HepG2 (cell line): ENCODE data around the gene DOLK. TPM values are rescaled to one million over a fixed set of nuclear protein-coding genes. Genes with fewer than 3 reads are reported as not detected.

Source experiments
- CC2D1A ChIP-seq: sonication (generic); formaldehyde crosslinking; IDR thresholded peaks from 2 replicates; pipeline ENCODE4 v1.8.1; 2023; ENCODE audit warnings: mild to moderate bottlenecking, missing genetic modification reagents
- FIP1L1 ChIP-seq: fragments of 200-400 bp; formaldehyde crosslinking; IDR thresholded peaks from 2 replicates; pipeline ENCODE4 v1.6.1; 2018; ENCODE audit warnings: low read depth, mild to moderate bottlenecking, low read length, moderate library complexity, borderline replicate concordance; ENCODE audit not compliant: insufficient read depth
- HMGXB3 ChIP-seq: sonication (generic); formaldehyde crosslinking; IDR thresholded peaks from 2 replicates; pipeline ENCODE4 v1.4.0; 2020; ENCODE audit warnings: missing genetic modification reagents, borderline replicate concordance
- LBX2 ChIP-seq: sonication (generic); formaldehyde crosslinking; IDR thresholded peaks from 2 replicates; pipeline ENCODE4 v1.5.0; 2020; ENCODE audit warnings: missing genetic modification reagents, mild to moderate bottlenecking, borderline replicate concordance
- MAFF ChIP-seq: IDR thresholded peaks from 2 replicates; pipeline ENCODE4 v1.6.1; 2011; ENCODE audit warnings: low read depth, low read length, improper control_type of control experiment
- MEIS1 ChIP-seq: sonication (generic); formaldehyde crosslinking; IDR thresholded peaks from 2 replicates; pipeline ENCODE4 v1.9.0; 2021; ENCODE audit warnings: mild to moderate bottlenecking, missing genetic modification reagents, moderate library complexity, borderline replicate concordance
- NPAS2 ChIP-seq: sonication (generic); formaldehyde crosslinking; IDR thresholded peaks from 2 replicates; pipeline ENCODE4 v1.8.0; 2022; ENCODE audit warnings: mild to moderate bottlenecking, missing genetic modification reagents, borderline replicate concordance
- PBX3 ChIP-seq: sonication (generic); formaldehyde crosslinking; IDR thresholded peaks from 2 replicates; pipeline ENCODE4 v1.8.1; 2023; ENCODE audit warnings: missing genetic modification reagents, inconsistent platforms, borderline replicate concordance
- POGZ ChIP-seq: sonication (generic); formaldehyde crosslinking; IDR thresholded peaks from 2 replicates; pipeline ENCODE4 v1.4.0; 2020; ENCODE audit warnings: mild to moderate bottlenecking, missing genetic modification reagents
- TBX2 ChIP-seq: sonication (generic); formaldehyde crosslinking; IDR thresholded peaks from 2 replicates; pipeline ENCODE4 v1.5.0; 2020; ENCODE audit warnings: missing genetic modification reagents, mild to moderate bottlenecking, borderline replicate concordance
- ZFY ChIP-seq: sonication (generic); formaldehyde crosslinking; IDR thresholded peaks from 2 replicates; pipeline ENCODE4 v1.4.0; 2020; ENCODE audit warnings: missing genetic modification reagents
- ZNF558 ChIP-seq: sonication (generic); formaldehyde crosslinking; IDR thresholded peaks from 2 replicates; pipeline ENCODE4 v1.9.0; 2022; ENCODE audit warnings: mild to moderate bottlenecking, missing genetic modification reagents, borderline replicate concordance
- ZNF704 ChIP-seq: sonication (generic); formaldehyde crosslinking; IDR thresholded peaks from 2 replicates; pipeline ENCODE4 v1.8.1; 2023; ENCODE audit warnings: mild to moderate bottlenecking, inconsistent platforms, moderate library complexity, missing genetic modification reagents, borderline replicate concordance
- ZUFSP ChIP-seq: sonication (generic); formaldehyde crosslinking; IDR thresholded peaks from 2 replicates; pipeline ENCODE4 v1.9.0; 2021; ENCODE audit warnings: missing genetic modification reagents, mild to moderate bottlenecking, borderline replicate concordance
- polyA plus RNA-seq, 8 experiments: library from polyadenylated mRNA; depleted of rRNA in 3 of 8; stranded (reverse) in 7 of 8; unstranded in 1 of 8; fragments of >200 nt; fragmentation: Illumina TruSeq in 4 of 8; extraction: Trizol in 4 of 8; gene quantifications; 2 replicates each; pipeline versions ENCODE4 v1.2.1 to v1.2.3, GENCODE V29; 2011 to 2016; ENCODE audit warnings: low read depth in 4 of 8, missing spikeins in 1 of 8, mixed read lengths in 1 of 8; ENCODE audit not compliant: insufficient read depth in 1 of 8
- total RNA-seq, 5 experiments: library from RNA; depleted of rRNA; stranded (reverse); fragments of >200 nt; fragmentation: Illumina TruSeq; extraction: Trizol; gene quantifications; 2 replicates each; pipeline ENCODE4 v1.2.3, GENCODE V29; 2016; ENCODE audit warnings: low read depth in 1 of 5
- TF ChIP-seq, protein P1 (sequence below): sonication (generic); formaldehyde crosslinking; IDR thresholded peaks from 2 replicates; pipeline ENCODE4 v1.4.0; 2020; ENCODE audit warnings: missing genetic modification reagents

Gene DOLK
- total and polyA plus RNA-seq, 2 of the 13 experiments (the other 11 are each of a cell fraction or from before 2014, with no cell fraction given): 15.4 to 18.7 TPM

GRCh38 chr9:128919402-128920089, 27.9 kb downstream of the DOLK start (continued):
- peak; percentile 60 for TF ChIP-seq ZFY (CRISPR knock-in tag)
- TF ChIP-seq, protein P1, sequence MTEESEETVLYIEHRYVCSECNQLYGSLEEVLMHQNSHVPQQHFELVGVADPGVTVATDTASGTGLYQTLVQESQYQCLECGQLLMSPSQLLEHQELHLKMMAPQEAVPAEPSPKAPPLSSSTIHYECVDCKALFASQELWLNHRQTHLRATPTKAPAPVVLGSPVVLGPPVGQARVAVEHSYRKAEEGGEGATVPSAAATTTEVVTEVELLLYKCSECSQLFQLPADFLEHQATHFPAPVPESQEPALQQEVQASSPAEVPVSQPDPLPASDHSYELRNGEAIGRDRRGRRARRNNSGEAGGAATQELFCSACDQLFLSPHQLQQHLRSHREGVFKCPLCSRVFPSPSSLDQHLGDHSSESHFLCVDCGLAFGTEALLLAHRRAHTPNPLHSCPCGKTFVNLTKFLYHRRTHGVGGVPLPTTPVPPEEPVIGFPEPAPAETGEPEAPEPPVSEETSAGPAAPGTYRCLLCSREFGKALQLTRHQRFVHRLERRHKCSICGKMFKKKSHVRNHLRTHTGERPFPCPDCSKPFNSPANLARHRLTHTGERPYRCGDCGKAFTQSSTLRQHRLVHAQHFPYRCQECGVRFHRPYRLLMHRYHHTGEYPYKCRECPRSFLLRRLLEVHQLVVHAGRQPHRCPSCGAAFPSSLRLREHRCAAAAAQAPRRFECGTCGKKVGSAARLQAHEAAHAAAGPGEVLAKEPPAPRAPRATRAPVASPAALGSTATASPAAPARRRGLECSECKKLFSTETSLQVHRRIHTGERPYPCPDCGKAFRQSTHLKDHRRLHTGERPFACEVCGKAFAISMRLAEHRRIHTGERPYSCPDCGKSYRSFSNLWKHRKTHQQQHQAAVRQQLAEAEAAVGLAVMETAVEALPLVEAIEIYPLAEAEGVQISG (CRISPR knock-in tag): no peak
- no peak for TF ChIP-seq ZNF558 (CRISPR knock-in tag)
- no peak for TF ChIP-seq MAFF
- no peak for TF ChIP-seq ZNF704
- no peak for TF ChIP-seq LBX2 (CRISPR knock-in tag)
- TF ChIP-seq TBX2 (CRISPR knock-in tag): no peak
- TF ChIP-seq PBX3 (CRISPR knock-in tag): no peak
- TF ChIP-seq FIP1L1: no peak
- TF ChIP-seq HMGXB3 (CRISPR knock-in tag): 0 out of 2 replicates have a peak, but pooled peaks have one; percentile 36
- TF ChIP-seq ZUFSP (CRISPR knock-in tag): no peak
- TF ChIP-seq MEIS1 (CRISPR knock-in tag): no peak
- TF ChIP-seq CC2D1A (CRISPR knock-in tag): no peak
- no peak for TF ChIP-seq POGZ (CRISPR knock-in tag)
- TF ChIP-seq NPAS2: no peak
